Gastrocnemius medialis (tissue), 4 donors: Measurements from ENCODE around the gene ANGPTL8.

Experiments
- POLR2A ChIP-seq, 2 donors: fragments of 450-650 bp; IDR thresholded peaks; one replicate each; pipeline ENCODE4 v1.6.1; 2017; ENCODE audit warnings: antibody characterized with exemption in 2 of 2, mild to moderate bottlenecking in 2 of 2, moderate library complexity in 2 of 2
- TF ChIP-seq, protein P1 (sequence below), 5 experiments: fragments of 450-650 bp in 3 of 5; fragments of 200-600 bp in 2 of 5; sonication (generic) in 2 of 5; IDR thresholded peaks in 4 of 5; conservative IDR thresholded peaks in 1 of 5; 1 replicate in 4 of 5; 2 replicates in 1 of 5; pipeline ENCODE4 v1.5.1; 2016 to 2019; ENCODE audit warnings: antibody characterized with exemption in 5 of 5, mild to moderate bottlenecking in 3 of 5, moderate library complexity in 3 of 5

DNA sequence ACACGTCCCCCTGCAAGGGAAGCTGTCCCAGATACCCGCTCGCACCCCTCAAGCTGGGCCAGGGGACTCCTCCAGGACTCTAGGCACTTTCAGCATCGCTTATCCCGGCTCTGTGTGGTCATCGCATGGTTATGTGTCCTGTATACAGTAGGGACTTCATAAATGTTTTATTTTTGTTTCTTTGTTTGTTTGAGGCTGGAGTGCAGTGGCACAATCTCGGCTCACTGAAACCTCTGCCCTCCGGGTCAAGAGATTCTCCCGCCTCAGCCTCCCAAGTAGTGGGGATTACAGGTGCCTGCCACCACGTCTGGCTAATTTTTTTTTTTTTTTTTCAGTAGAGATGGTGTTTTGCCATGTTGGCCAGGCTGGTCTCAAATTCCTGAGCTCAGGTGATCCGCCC, 7.5 kb downstream of the ANGPTL8 start:
- TF ChIP-seq, protein P1, sequence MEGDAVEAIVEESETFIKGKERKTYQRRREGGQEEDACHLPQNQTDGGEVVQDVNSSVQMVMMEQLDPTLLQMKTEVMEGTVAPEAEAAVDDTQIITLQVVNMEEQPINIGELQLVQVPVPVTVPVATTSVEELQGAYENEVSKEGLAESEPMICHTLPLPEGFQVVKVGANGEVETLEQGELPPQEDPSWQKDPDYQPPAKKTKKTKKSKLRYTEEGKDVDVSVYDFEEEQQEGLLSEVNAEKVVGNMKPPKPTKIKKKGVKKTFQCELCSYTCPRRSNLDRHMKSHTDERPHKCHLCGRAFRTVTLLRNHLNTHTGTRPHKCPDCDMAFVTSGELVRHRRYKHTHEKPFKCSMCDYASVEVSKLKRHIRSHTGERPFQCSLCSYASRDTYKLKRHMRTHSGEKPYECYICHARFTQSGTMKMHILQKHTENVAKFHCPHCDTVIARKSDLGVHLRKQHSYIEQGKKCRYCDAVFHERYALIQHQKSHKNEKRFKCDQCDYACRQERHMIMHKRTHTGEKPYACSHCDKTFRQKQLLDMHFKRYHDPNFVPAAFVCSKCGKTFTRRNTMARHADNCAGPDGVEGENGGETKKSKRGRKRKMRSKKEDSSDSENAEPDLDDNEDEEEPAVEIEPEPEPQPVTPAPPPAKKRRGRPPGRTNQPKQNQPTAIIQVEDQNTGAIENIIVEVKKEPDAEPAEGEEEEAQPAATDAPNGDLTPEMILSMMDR (IDR thresholded peaks at IDR 0.05 in 4 of 5, conservative IDR thresholded peaks at IDR 0.05 in 1 of 5), result no peak
- no peak for TF ChIP-seq POLR2A (IDR thresholded peaks at IDR 0.05)
